ENCODE measurements around the gene ANKRD66.

- TF ChIP-seq CTCF (IDR thresholded peaks at IDR 0.05) (no peak), CHD2 (IDR thresholded peaks at IDR 0.05; ENCODE audit: low read length, partially characterized antibody) (no peak), RNF2 (IDR thresholded peaks at IDR 0.05; ENCODE audit: borderline replicate concordance, low read depth) (no peak), ELK1 (IDR thresholded peaks at IDR 0.05; ENCODE audit: low read depth, low read length) (no peak), CBX2 (IDR thresholded peaks at IDR 0.05; ENCODE audit: borderline replicate concordance, low read depth) (no peak)
Observed at GRCh38 chr6:46764961-46765360, 18.2 kb downstream of the ANKRD66 start.
